Activated naive CD4-positive, alpha-beta T cell treated with anti-CD3 and anti-CD28 coated beads for 36 hours (primary cell): Measurements from ENCODE around the gene PCBD1. TPM values are rescaled to one million over a fixed set of nuclear protein-coding genes. Genes with fewer than 3 reads are reported as not detected.

Source experiments
- CTCF ChIA-PET: fragments of 350-600 bp; sonication (Branson Sonifier 250); formaldehyde crosslinking; loops from one replicate; lab custom pipeline; 2021; ENCODE audit warnings: antibody characterized with exemption; lab: Charles Lee
- DNase-seq: peaks from one replicate; pipeline ENCODE4 v3.0.0-alpha.2; 2020
- H3K27ac Mint-ChIP-seq: one replicate; pipeline ENCODE4 v1.8.0; 2021; ENCODE audit warnings: mild to moderate bottlenecking, mixed read lengths
- H3K27me3 Mint-ChIP-seq: one replicate; pipeline ENCODE4 v1.8.0; 2021; ENCODE audit warnings: low read depth, mixed read lengths
- H3K36me3 Mint-ChIP-seq: one replicate; pipeline ENCODE4 v1.8.0; 2021; ENCODE audit warnings: low read depth, mixed read lengths
- H3K4me1 Mint-ChIP-seq: one replicate; pipeline ENCODE4 v1.8.0; 2021; ENCODE audit warnings: low read depth, mixed read lengths
- H3K4me3 Mint-ChIP-seq: one replicate; pipeline ENCODE4 v1.8.0; 2021; ENCODE audit warnings: mild to moderate bottlenecking, moderate library complexity, mixed read lengths
- H3K9me3 Mint-ChIP-seq: one replicate; pipeline ENCODE4 v1.8.0; 2021; ENCODE audit warnings: mixed read lengths
- intact Hi-C: fragments of 100-400 bp; cut with micrococcal nuclease; formaldehyde crosslinking; loops from one replicate; pipeline ENCODE4 v1.15.1; 2023
- total RNA-seq, 2 experiments: library from RNA; stranded (reverse); gene quantifications; one replicate each; pipeline ENCODE4 v1.2.3, GENCODE V29; 2021

The PCBD1 gene
- total RNA-seq, 2 experiments from 2014 or later: 33.0 to 37.2 TPM

GRCh38 chr10:70914316-70914864 is 26.0 kb upstream of the PCBD1 start:
- Mint-ChIP-seq H3K4me1 (no peaks in the 10 kb centered on the region), H3K27me3 (peaks cover 4% of the 10 kb centered on the region), H3K27ac (no peak overlapping the region), H3K36me3 (no peaks in the 10 kb centered on the region), H3K9me3 (peaks cover 3% of the 10 kb centered on the region), H3K4me3 (no peak overlapping the region)
- no peak for DNase-seq
- intact Hi-C loops: no loop called here
- CTCF ChIA-PET: no interaction called here

DNA sequence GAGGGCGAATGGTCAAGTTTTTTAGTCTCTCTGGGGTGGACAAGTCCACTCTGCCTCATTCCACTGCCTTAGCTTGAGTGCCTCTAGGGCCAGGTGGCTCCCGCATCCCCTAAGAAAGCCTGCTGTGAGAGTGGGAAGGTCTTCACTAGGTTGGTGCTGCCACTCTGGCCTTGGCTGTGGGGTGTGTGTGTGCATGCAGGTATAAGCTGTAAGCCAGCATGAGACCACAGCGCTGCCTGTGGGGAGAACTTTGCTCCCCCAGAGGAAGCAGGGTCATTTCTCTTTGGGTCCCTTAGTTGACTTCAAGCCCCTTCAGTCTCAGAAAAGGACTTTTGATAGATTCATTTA is 25.5 kb upstream of the PCBD1 start:
- Mint-ChIP-seq H3K9me3 (peaks cover 3% of the 10 kb centered on the region), H3K27ac (no peak overlapping the region), H3K27me3 (peaks cover 4% of the 10 kb centered on the region), H3K4me1 (no peaks in the 10 kb centered on the region), H3K4me3 (no peak overlapping the region), H3K36me3 (no peaks in the 10 kb centered on the region)
- intact Hi-C loops: no loop called here
- no peak for DNase-seq
- CTCF ChIA-PET: no interaction called here

DNA sequence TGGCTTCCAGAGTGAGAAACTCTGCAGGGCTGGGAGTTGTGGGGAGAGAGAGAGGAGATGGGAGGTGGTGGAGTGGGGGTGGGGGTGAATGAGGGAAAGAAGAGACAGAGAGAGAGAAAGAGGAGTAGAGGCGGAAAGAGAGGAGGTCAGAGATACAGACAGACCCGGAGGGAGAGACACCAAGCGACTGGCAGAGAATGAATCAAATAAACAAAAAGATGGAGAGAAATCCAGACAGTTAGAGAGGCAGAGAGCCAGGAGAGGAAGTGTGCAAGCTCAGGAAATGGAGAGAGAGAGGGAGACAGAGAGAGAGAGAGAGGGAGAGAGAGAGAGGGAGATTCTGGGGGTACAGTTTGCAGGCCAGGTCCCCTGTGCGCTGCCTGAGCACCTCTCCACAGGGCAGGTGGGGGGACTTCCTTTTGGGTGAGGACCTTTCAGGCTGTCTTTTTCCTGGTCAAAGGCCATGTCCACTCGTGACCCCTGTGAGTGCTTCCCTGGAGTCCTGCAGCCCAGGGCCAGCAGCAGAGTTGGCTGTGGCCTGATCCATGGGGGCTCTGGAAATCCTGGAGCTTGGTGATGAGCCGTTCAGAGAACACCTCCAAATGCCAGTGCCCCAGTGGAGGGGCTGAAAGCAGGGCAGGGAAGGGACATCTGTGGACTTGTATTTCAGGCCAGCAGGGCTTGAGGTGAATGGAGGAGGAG is 25.0 kb upstream of the PCBD1 start:
- intact Hi-C loops: no loop called here
- no peak overlapping the region for H3K4me3 Mint-ChIP-seq

GRCh38 chr10:70912556-70912955 is 24.2 kb upstream of the PCBD1 start:
- no peak overlapping the region for H3K27ac Mint-ChIP-seq
- H3K4me3 Mint-ChIP-seq: no peak overlapping the region
- no peak for DNase-seq
- CTCF ChIA-PET: no interaction called here
- H3K27me3 Mint-ChIP-seq: peaks cover 2% of the 10 kb centered on the region
- H3K36me3 Mint-ChIP-seq: no peaks in the 10 kb centered on the region
- H3K4me1 Mint-ChIP-seq: no peaks in the 10 kb centered on the region
- intact Hi-C loops: no loop called here
- peaks cover 3% of the 10 kb centered on the region for H3K9me3 Mint-ChIP-seq

More for the DNA sequence above, 25.0 kb upstream of the PCBD1 start:
- CTCF ChIA-PET: no interaction called here
- Mint-ChIP-seq H3K27me3 (peaks cover 4% of the 10 kb centered on the region), H3K9me3 (peaks cover 3% of the 10 kb centered on the region), H3K27ac (no peak overlapping the region), H3K36me3 (no peaks in the 10 kb centered on the region), H3K4me1 (no peaks in the 10 kb centered on the region)
- no peak for DNase-seq

- Mint-ChIP-seq H3K4me3 (no peak overlapping the region), H3K4me1 (no peaks in the 10 kb centered on the region), H3K36me3 (no peaks in the 10 kb centered on the region), H3K27me3 (peaks cover 2% of the 10 kb centered on the region), H3K9me3 (peaks cover 3% of the 10 kb centered on the region), H3K27ac (no peak overlapping the region)
- intact Hi-C loops: no loop called here
- CTCF ChIA-PET: interaction anchor here (1.3 kb wide), 1 partner anchor 373 kb away, joined by 3 read pairs; no protein-coding TSS in a partner anchor
- DNase-seq: no peak
Observed at GRCh38 chr10:70911386-70911785, 23.0 kb upstream of the PCBD1 start.

DNA sequence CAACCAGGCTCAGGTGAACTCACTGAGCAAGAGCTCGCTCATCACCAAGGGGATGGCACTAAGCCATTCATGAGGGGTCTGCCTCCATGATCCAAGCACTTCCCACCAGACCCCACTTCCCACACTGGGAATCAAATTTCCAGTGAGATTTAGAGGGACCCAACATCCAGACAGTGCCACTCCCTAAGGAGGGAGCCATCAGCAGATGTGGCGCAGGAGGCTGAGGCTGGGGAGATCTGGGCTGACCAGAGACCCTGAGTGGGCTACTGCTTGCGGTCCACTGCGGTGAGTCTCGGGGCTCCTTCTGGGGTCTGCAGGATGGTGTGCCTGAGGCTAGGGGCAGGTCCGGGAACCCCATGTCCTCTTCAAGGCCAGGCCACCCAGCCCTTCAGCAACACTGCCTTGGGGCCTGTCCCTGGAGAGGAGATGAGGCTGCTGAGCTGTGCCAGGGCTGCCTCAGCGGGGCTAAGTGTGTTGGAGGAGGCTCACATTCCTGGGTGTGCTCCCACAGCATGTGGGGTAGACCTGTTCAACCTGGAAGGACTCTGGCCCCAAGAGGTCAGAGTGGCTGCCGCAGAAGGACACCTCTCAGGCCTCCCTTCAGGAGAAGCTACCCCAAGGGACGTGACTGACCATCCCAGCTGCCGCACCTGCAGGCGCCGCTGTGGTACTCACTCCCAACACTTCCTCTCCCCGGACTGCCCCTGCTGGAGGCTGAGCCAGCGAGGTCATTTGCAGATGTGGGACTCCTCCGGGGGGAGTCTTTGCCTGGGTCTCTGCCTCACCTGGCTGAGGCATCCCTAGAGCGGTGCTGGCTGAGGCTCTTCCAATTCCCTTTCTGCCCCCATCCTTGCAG is 22.3 kb upstream of the PCBD1 start:
- CTCF ChIA-PET: interaction anchor here (1.3 to 2.1 kb wide), 2 partner anchors 14 to 374 kb away, joined by 3 to 8 read pairs; no protein-coding TSS in a partner anchor
- peaks cover 2% of the 10 kb centered on the region for H3K27me3 Mint-ChIP-seq
- intact Hi-C loops: no loop called here
- H3K4me1 Mint-ChIP-seq: no peaks in the 10 kb centered on the region
- H3K9me3 Mint-ChIP-seq: peaks cover 3% of the 10 kb centered on the region
- H3K27ac Mint-ChIP-seq: no peak overlapping the region
- no peak overlapping the region for H3K4me3 Mint-ChIP-seq
- no peaks in the 10 kb centered on the region for H3K36me3 Mint-ChIP-seq
- no peak for DNase-seq

DNA sequence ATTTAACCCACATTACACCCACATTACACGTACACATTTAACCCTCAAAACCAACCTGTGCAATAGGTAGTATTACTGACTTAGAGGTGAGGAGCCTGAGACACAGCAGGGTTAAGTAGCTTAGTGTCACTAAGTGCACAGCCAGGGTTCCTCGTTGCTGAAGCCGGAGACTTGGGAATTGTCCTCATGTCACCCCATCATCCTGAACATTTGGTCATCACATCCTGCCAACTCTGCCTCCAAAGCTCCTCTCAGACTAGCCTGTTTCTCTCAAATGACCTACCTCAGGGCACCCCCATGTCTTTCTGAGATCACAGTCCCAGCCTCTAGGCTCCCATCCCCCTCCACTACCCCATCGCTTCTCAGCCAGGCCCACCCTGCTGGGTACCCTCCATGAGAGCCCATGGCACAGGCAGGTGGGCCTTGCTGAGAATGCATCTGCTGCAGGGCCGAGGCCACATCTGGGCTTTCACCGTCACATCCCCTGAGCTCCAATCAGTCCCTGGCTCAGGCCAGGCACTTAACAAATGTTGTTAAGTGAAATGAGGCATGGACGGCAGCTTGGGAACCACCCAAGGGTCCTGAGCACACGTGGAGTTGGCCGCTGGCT is 21.1 kb upstream of the PCBD1 start:
- no peak overlapping the region for H3K27ac Mint-ChIP-seq
- H3K4me1 Mint-ChIP-seq: no peaks in the 10 kb centered on the region
- H3K36me3 Mint-ChIP-seq: no peaks in the 10 kb centered on the region
- H3K4me3 Mint-ChIP-seq: no peak overlapping the region
- DNase-seq: no peak
- intact Hi-C loops: no loop called here
- CTCF ChIA-PET: interaction anchor here (0.6 to 2.1 kb wide), 2 partner anchors 13 to 15 kb away, joined by 3 to 8 read pairs; no protein-coding TSS in a partner anchor
- no peaks in the 10 kb centered on the region for H3K27me3 Mint-ChIP-seq
- H3K9me3 Mint-ChIP-seq: peaks cover 3% of the 10 kb centered on the region

GRCh38 chr10:70908406-70909296 is 20.3 kb upstream of the PCBD1 start:
- Mint-ChIP-seq H3K27ac (no peak overlapping the region), H3K4me1 (no peaks in the 10 kb centered on the region), H3K36me3 (no peaks in the 10 kb centered on the region), H3K9me3 (peaks cover 3% of the 10 kb centered on the region), H3K4me3 (no peak overlapping the region), H3K27me3 (no peaks in the 10 kb centered on the region)
- CTCF ChIA-PET: interaction anchor here (2.1 kb wide), 1 partner anchor 16 kb away, joined by 8 read pairs; no protein-coding TSS in a partner anchor
- no peak for DNase-seq
- intact Hi-C loops: no loop called here

DNA sequence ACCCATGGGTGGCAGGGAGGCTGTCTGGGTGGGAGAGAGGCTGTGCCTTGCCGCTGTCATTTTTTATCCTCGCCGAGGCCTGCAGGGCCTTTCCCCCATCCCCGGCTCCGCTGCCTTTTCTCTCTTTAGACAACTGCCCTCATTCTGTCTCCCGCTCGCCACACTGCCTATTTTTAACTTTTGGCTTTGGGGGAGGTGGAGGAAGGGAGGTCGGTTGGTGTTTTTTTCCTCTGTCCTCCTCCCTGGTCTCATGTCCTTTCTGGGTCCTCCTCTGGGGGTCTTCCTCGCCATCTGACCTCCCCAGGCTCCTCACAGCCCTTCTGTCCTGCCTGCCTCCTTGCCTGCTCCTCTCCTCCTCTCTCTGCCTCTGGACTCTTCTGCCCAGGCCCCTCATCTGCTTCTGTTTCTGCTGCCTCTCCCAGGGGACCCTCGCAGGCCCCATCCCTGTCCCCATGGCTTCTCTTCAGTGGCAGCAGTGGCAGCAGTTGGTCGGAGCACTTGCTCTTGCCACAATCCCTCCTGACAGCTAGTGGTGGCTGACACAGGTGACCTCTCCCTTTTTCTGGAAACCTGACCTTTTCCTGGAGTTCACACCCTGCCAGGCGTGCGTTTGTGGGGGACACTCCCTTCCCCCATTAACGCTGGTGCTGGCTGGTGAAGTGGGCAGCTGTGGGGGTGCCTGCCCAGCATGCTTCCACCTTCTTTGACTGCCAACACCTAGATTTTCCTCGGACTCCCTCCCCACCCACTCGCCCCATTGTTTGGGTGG is 19.5 kb upstream of the PCBD1 start:
- Mint-ChIP-seq H3K9me3 (peaks cover 3% of the 10 kb centered on the region), H3K4me1 (no peaks in the 10 kb centered on the region), H3K36me3 (no peaks in the 10 kb centered on the region), H3K27me3 (no peaks in the 10 kb centered on the region), H3K4me3 (no peak overlapping the region), H3K27ac (no peak overlapping the region)
- CTCF ChIA-PET: no interaction called here
- DNase-seq: no peak
- intact Hi-C loops: no loop called here

GRCh38 chr10:70906953-70907636 is 18.7 kb upstream of the PCBD1 start:
- Mint-ChIP-seq H3K9me3 (peaks cover 2% of the 10 kb centered on the region), H3K27me3 (no peaks in the 10 kb centered on the region), H3K36me3 (no peaks in the 10 kb centered on the region), H3K27ac (no peak overlapping the region), H3K4me1 (no peaks in the 10 kb centered on the region), H3K4me3 (no peak overlapping the region)
- CTCF ChIA-PET: no interaction called here
- no peak for DNase-seq
- intact Hi-C loops: no loop called here
